Activated CD4-positive, alpha-beta T cell treated with anti-CD3 and anti-CD28 coated beads for 4 hours (primary cell): ENCODE data around the gene CST4.
A peak's percentile ranks its signal among the peaks of the same experiment; 100 is the strongest.
"Not testable (repeated sequence)": the region's sequence is repeated elsewhere in the genome, so short reads cannot be mapped to it uniquely, and the experiment has no call there.

Experiments
- DNase-seq, 2 donors: peaks; one replicate each; pipeline ENCODE4 v3.0.0-alpha.2; 2020

Gene CST4

DNA sequence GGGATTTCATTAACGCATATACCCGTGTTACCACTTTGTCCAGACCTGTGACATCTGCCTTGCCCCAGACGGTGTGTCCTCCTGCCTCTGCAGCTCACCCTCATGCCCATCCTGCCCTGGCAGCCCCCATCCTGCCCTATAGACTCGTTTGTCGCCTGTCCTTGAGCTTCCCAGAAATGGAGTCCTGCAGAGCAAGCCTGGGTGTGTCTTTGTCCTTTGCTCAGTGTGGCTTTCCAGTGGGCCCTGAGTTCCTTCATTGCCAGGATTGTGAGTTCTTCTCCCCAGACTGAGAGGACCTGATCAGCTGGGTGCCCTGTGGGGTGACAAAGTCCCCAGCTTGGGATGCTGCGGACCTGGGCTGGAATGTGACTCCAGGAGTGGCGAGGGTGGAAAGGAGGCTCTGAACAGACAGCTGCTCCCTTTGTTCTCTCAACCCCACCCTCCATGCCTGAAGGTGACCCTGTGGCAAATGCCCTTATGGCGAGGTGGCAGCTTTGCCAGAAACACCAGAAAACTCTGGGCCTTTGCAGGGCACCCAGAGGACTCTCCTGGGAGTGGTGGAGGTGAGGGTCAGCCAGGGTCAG, 48.7 kb downstream of the CST4 start:
- DNase-seq, result no peak

DNA sequence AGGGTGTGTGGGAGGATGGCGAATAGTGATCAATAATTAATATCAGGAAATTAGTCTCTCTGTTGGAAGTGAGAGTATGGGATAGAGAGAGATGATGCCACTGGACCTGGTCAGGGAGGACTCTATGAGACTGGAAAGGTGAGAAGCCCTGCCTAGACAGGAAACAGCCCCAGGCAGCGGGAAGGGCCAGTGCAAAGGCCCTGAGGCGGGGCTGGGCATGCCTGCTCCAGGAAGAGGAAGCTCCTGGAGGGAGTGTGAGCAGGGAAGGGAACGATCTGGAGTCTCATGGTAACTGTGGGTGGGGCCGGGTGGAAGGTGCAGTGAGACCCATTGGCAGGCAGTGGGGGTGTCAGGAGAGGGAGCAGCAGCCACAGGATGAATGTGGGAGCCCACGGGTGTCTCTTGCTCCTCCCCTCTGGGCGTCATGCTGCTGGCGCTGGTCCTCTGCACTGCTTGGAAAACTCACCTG, 49.3 kb downstream of the CST4 start:
- DNase-seq, result no peak

DNA sequence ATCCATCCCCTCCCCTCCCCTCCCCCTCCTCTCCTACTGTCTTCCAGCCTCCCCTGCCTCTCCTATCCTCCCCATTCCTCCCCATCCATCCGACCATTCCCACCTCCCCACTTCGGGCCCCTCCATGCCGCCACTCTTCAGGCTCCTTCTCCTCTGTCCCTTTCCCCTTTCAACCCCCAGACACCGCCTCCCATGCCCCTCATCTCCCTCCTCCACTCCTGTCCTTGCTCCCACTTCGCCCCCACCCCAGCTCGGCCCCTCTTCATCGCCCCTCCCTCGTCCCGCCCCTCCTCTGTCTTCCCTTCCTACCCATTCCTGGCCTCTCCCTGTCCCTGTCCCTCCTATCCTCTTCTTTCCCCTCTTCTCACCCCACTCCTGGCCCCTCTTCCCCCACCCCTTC, 50.5 kb downstream of the CST4 start:
- DNase-seq, result no peak

DNA sequence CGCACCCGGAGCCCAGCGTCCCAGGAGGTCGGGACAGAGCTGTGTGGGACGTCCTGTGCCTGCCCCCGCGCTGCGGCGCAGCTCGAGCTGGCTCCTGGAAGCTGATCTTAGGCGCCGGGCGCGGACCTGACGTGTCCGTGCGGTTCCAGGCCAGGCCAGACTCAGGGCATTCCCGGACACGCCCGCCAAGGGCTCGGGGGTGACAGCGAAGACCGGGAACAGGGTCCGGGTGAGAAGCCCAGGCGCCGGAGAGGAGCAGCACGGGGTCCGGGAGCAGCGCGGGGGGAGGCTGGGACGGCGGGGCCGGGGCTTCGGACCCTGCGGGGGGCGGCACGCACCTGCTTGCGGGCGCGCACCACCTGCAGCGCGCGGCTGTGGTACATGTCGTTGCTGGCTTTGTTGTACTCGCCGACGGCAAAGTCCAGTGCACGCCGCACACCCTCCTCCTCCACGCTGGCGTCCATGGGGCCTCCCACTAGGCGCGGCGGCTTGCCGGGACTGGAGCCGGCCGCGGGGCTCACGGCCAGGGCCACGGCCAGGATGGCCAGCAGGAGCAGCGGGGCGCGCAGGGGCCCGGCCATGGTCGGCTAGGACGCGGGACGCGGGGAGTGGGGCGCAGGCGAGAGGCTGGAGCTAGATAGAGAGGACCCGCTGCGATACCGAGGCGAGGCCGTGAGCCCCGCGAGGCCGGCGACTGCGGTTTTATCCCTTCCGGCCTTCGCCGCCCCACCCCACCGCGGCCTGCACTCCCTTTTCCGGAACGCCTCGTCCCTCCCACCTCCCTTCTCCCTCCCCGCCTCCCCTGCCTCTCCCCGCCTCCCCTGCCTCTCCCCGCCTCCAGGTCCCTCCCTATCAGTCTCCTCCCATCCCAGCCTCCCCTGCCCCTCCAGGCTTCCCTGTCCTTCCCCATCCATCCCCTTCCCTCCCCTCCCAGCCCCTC, 51.3 kb downstream of the CST4 start, which contains the start of gene CST3:
TSS of gene CST3 (minus strand) at position 674 of the 940 bp plus-strand sequence. CDS start at position 581, 93 bp downstream.
- DNase-seq, result peak in 1 of 2 donors; percentile 9

DNA sequence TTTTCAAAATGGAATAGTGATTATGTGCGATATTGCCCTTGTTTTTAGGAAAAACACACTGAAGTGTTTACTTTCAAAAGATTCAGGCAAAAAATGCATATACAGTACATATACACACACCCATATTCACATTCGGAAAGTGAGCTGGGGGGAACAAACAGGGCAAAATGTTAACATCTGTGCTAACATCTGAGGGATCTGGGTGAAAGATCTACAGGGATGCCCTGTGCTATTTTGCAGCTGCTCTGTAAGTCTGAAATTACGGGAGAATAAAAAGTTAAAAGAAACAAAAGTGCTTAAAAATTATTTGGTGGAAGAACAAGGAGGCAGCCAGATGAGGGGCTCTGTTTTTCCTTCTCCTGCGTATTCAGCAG, 51.9 kb downstream of the CST4 start:
- DNase-seq, result no peak

DNA sequence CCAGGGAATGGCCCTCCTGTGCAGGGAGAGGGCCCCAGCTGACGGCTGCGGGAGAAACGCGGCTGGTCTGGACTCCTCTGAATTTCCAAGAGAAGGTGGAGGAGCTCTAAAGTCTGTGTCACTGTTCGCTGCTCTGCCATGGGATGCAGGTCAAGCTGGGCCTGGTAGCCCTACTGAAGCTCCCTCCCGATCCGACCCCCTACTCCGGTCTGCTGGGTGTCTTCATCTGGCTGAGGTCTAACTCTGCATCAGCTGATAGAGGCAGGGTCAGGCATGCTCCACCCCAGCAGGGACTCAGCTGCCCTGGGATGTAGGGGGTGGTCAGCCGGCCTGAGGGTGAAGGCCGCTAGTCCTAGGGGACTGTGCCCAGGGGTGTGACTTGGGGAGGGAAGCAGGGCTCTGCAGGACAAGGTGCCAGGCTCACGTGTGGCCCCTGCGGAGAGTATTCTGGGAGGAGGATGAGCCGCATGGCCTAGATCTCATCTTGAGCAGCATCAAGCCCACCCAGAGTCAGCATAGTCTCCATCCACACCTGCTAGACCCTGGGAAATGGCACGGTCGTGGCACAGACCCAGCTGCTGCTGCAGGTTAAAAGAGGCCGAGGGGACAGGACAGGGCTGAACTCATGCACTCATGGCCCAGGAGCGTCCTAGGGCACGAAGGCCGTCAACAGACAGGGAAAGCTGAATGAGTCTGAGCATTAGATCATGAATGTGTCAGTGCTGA, 52.5 kb downstream of the CST4 start:
- DNase-seq, result no peak

DNA sequence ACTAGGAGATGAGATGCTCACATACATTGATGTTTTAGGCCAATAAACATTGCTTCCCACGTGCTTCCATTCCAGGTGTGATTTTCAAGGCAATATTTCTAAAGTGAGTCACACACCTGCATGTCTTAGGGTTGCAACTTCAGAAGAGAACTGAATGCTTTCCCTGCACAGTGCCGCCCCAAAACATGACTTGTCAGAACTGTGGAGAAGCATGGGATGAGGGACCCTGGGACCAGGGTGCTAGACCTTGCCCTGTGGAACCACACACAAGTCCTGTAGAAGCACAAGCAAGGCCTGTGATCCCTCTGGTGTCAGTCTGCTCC, 53.1 kb downstream of the CST4 start:
- not testable (repeated sequence) for DNase-seq
